GM21423 (cell line): Measurements from ENCODE around the gene TCTN2.

ENCODE experiments used
- ATAC-seq: cut with Tn5 transposase; IDR thresholded peaks from one replicate; pipeline ENCODE4 v1.9.1; 2021; ENCODE audit warnings: mild to moderate bottlenecking, moderate library complexity; ENCODE audit not compliant: unreplicated experiment

The TCTN2 gene

GRCh38 chr12:123683964-123684363 is 13.1 kb downstream of the TCTN2 start:
- no peak for ATAC-seq

- no peak for ATAC-seq
These were observed 15.8 kb downstream of the TCTN2 start for GRCh38 chr12:123686636-123687190.

GRCh38 chr12:123690191-123690840 is 19.4 kb downstream of the TCTN2 start:
- no peak for ATAC-seq

GRCh38 chr12:123696207-123696606 is 25.3 kb downstream of the TCTN2 start:
- no peak for ATAC-seq

- no peak for ATAC-seq
These were observed 25.7 kb downstream of the TCTN2 start for GRCh38 chr12:123696646-123697045.

GRCh38 chr12:123705935-123706334 is 35.0 kb downstream of the TCTN2 start:
- no peak for ATAC-seq

- no peak for ATAC-seq
These were observed 36.6 kb downstream of the TCTN2 start for GRCh38 chr12:123707466-123707865.

- no peak for ATAC-seq
These were observed 41.9 kb downstream of the TCTN2 start for GRCh38 chr12:123712780-123713319.

GRCh38 chr12:123713398-123713797 is 42.5 kb downstream of the TCTN2 start:
- no peak for ATAC-seq

- peak; percentile 38 for ATAC-seq
These were observed 43.1 kb downstream of the TCTN2 start for GRCh38 chr12:123713823-123714585.

GRCh38 chr12:123715195-123715594 is 44.3 kb downstream of the TCTN2 start:
- ATAC-seq, result no peak

- no peak for ATAC-seq
These were observed 46.4 kb downstream of the TCTN2 start for GRCh38 chr12:123717350-123717749.

GRCh38 chr12:123720141-123720814 is 49.4 kb downstream of the TCTN2 start:
- no peak for ATAC-seq

GRCh38 chr12:123721245-123721644 is 50.3 kb downstream of the TCTN2 start:
- ATAC-seq, result no peak

- no peak for ATAC-seq
These were observed 52.1 kb downstream of the TCTN2 start for GRCh38 chr12:123723011-123723410.

- ATAC-seq, result no peak
These were observed 52.9 kb downstream of the TCTN2 start for GRCh38 chr12:123723765-123724164.

GRCh38 chr12:123726244-123726643 is 55.3 kb downstream of the TCTN2 start:
- no peak for ATAC-seq

GRCh38 chr12:123726962-123727361 is 56.0 kb downstream of the TCTN2 start:
- ATAC-seq, result no peak

- no peak for ATAC-seq
These were observed 57.0 kb downstream of the TCTN2 start for GRCh38 chr12:123727878-123728277.

- no peak for ATAC-seq
These were observed 60.7 kb downstream of the TCTN2 start for GRCh38 chr12:123731596-123731995.

GRCh38 chr12:123732251-123732650 is 61.3 kb downstream of the TCTN2 start:
- no peak for ATAC-seq
